PC-9 (cell line): Measurements from ENCODE around the gene EBNA1BP2. TPM values are rescaled to one million over a fixed set of nuclear protein-coding genes. Genes with fewer than 3 reads are reported as not detected.

Experiments
- BruUV-seq: library from RNA; stranded (reverse); fragments of 400-500 nt; replicated peaks from 2 replicates; lab custom pipeline; 2021; lab: Mats Ljungman, UMichigan
- CTCF ChIA-PET: fragments of 300-600 bp; sonication (Branson Sonifier 250); formaldehyde crosslinking; loops from one replicate; lab custom pipeline; 2022; ENCODE audit warnings: antibody characterized with exemption; lab: Charles Lee
- POLR2A ChIA-PET: fragments of 300-600 bp; sonication (Branson Sonifier 250); formaldehyde crosslinking; loops from one replicate; lab custom pipeline; 2022; ENCODE audit warnings: antibody characterized with exemption; ENCODE audit not compliant: unreplicated experiment; lab: Charles Lee
- DNase-seq, 2 experiments: peaks; one replicate each; pipeline versions ENCODE4 v3.0.0 to v3.0.0-alpha.2; 2015 to 2022; ENCODE audit warnings: mixed read lengths in 1 of 2
- H2AFZ ChIP-seq: fragments of 200-600 bp; sonication (generic); 2 replicates; pipeline ENCODE4 v1.8.1; 2017; ENCODE audit warnings: antibody characterized with exemption
- H3F3A ChIP-seq: fragments of 200-600 bp; sonication (generic); 2 replicates; pipeline ENCODE4 v1.8.1; 2017; ENCODE audit warnings: antibody characterized with exemption, mild to moderate bottlenecking, low read depth; ENCODE audit not compliant: insufficient read depth
- H3K27ac ChIP-seq: fragments of 200-600 bp; sonication (generic); 2 replicates; pipeline ENCODE4 v1.6.1; 2016; ENCODE audit warnings: mixed run types
- H3K27me3 ChIP-seq: fragments of 200-600 bp; sonication (generic); 2 replicates; pipeline ENCODE4 v1.6.1; 2016; ENCODE audit warnings: low read depth, mixed run types; ENCODE audit not compliant: insufficient read depth
- H3K36me3 ChIP-seq: fragments of 200-600 bp; sonication (generic); 2 replicates; pipeline ENCODE4 v1.6.1; 2016; ENCODE audit warnings: low read depth, mixed run types
- H3K4me1 ChIP-seq: fragments of 200-600 bp; sonication (generic); replicated peaks from 2 replicates; pipeline ENCODE4 v1.6.1; 2016; ENCODE audit warnings: mixed run types; ENCODE audit not compliant: insufficient read depth
- H3K4me2 ChIP-seq: fragments of 200-600 bp; sonication (generic); 2 replicates; pipeline ENCODE4 v1.6.1; 2017; ENCODE audit warnings: mixed run types
- H3K4me3 ChIP-seq: fragments of 200-600 bp; sonication (generic); 2 replicates; pipeline ENCODE4 v1.6.1; 2016; ENCODE audit warnings: mixed run types
- H3K79me2 ChIP-seq: fragments of 200-600 bp; sonication (generic); 2 replicates; pipeline ENCODE4 v1.6.1; 2017; ENCODE audit warnings: low read depth, mixed run types
- H3K9me2 ChIP-seq: fragments of 200-600 bp; sonication (generic); 2 replicates; pipeline ENCODE4 v1.8.1; 2017; ENCODE audit warnings: mild to moderate bottlenecking; ENCODE audit not compliant: insufficient read depth
- H3K9me3 ChIP-seq: fragments of 200-600 bp; sonication (generic); 2 replicates; pipeline ENCODE4 v1.8.1; 2016; ENCODE audit warnings: low read depth; ENCODE audit not compliant: insufficient read depth
- H4K20me1 ChIP-seq: fragments of 200-600 bp; sonication (generic); 2 replicates; pipeline ENCODE4 v1.8.1; 2017; ENCODE audit not compliant: insufficient read depth
- CTCF ChIP-seq: fragments of 200-600 bp; sonication (generic); conservative IDR thresholded peaks from 2 replicates; pipeline ENCODE4 v1.6.1; 2017; ENCODE audit warnings: mixed run types, antibody characterized with exemption, mild to moderate bottlenecking, moderate library complexity
- EZH2 ChIP-seq: fragments of 200-600 bp; sonication (generic); IDR thresholded peaks from 2 replicates; pipeline ENCODE4 v1.8.0; 2017; ENCODE audit warnings: antibody characterized with exemption, low read depth
- intact Hi-C: fragments of 100-400 bp; cut with micrococcal nuclease; formaldehyde crosslinking; loops from one replicate; pipeline ENCODE4 v1.10.0; 2022; ENCODE audit not compliant: unreplicated experiment
- total RNA-seq: library from RNA; stranded (reverse); gene quantifications from 2 replicates; pipeline ENCODE4 v1.2.3, GENCODE V29; 2021

EBNA1BP2 gene
- total RNA-seq, 1 experiment from 2014 or later, result 153 TPM

GRCh38 chr1:43184995-43185394 is 12.9 kb upstream of the EBNA1BP2 start:
- Histone ChIP-seq H2AFZ (no peak overlapping the region), H3K9me3 (no peaks in the 10 kb centered on the region; the same call in 1 of the 2 replicates), H3K79me2 (no peaks in the 10 kb centered on the region), H3K4me3 (no peak overlapping the region), H3K4me2 (no peak overlapping the region), H3K27me3 (no peaks in the 10 kb centered on the region), H4K20me1 (no peaks in the 10 kb centered on the region), H3K9me2 (no peaks in the 10 kb centered on the region), H3F3A (no peaks in the 10 kb centered on the region), H3K36me3 (no peaks in the 10 kb centered on the region), H3K4me1 (no peaks in the 10 kb centered on the region), H3K27ac (no peak overlapping the region)
- POLR2A ChIA-PET, result no interaction called here
- CTCF ChIA-PET, result no interaction called here
- no peak for TF ChIP-seq CTCF
- TF ChIP-seq EZH2, result no peak
- no TSS peak for BruUV-seq
- intact Hi-C loops, result no loop called here
- DNase-seq, result no peak

DNA sequence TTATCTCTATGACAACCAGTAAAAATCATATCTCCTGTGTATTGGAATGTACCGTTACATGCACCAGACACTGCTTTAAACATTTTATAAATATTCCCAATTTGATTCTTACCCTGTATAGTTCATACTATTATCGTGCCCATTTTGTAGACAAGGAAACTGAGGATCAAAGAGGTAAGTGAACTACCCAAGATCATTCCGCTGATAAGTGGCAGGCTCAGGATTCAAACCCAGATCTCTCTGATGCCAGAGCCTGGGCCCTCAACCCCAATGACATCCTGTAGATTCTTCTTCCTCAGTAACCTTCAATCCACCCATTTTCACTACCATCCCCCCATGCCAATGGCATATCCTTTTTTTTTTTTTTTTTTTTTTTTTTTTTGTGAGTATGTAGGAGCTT is 12.3 kb upstream of the EBNA1BP2 start:
- Histone ChIP-seq H3F3A (no peaks in the 10 kb centered on the region), H2AFZ (no peak overlapping the region), H3K9me2 (no peaks in the 10 kb centered on the region), H3K79me2 (no peaks in the 10 kb centered on the region), H3K9me3 (no peaks in the 10 kb centered on the region; the same call in 1 of the 2 replicates), H3K36me3 (no peaks in the 10 kb centered on the region), H3K4me1 (no peaks in the 10 kb centered on the region), H3K27me3 (no peaks in the 10 kb centered on the region), H3K4me2 (no peak overlapping the region), H3K27ac (no peak overlapping the region), H4K20me1 (no peaks in the 10 kb centered on the region), H3K4me3 (no peak overlapping the region)
- intact Hi-C loops, result no loop called here
- TF ChIP-seq EZH2 (no peak), CTCF (no peak)
- POLR2A ChIA-PET, result no interaction called here
- no TSS peak for BruUV-seq
- CTCF ChIA-PET, result no interaction called here
- no peak for DNase-seq

DNA sequence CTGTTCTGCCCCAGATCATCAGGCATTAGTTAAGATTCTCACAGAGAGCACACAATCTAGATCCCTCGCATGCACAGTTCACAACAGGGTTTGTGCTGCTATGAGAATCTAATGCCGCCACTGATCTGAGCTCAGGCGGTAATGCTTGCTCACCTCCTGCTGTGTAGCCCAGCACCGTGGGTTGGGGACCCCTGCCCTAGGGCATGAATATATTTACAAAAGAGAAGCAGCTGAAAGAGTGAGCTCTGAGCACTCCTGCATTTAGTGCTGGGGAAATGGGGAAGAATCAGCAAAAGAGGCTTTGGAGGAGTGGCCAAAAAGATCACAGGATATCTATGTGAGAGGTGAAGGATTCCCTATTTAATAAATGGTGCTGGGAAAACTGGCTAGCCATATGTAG is 5.6 kb upstream of the EBNA1BP2 start:
- Histone ChIP-seq H3K9me3 (peaks cover 9% of the 10 kb centered on the region; the same call in 1 of the 2 replicates), H3K27ac (no peak overlapping the region), H3K79me2 (no peaks in the 10 kb centered on the region), H3K4me1 (peaks cover 3% of the 10 kb centered on the region; the same call in 1 of the 2 replicates), H3K4me2 (no peak overlapping the region), H3K36me3 (no peaks in the 10 kb centered on the region), H3K27me3 (no peaks in the 10 kb centered on the region), H4K20me1 (no peaks in the 10 kb centered on the region), H2AFZ (no peak overlapping the region), H3K4me3 (no peak overlapping the region), H3F3A (peaks cover 7% of the 10 kb centered on the region; the same call in 1 of the 2 replicates), H3K9me2 (no peaks in the 10 kb centered on the region)
- TF ChIP-seq CTCF (no peak), EZH2 (no peak)
- BruUV-seq, result no TSS peak
- POLR2A ChIA-PET, result no interaction called here
- CTCF ChIA-PET, result no interaction called here
- DNase-seq, result no peak
- intact Hi-C loops, result no loop called here
